ENCODE measurements around the gene CIRBP.

The CIRBP gene

DNA sequence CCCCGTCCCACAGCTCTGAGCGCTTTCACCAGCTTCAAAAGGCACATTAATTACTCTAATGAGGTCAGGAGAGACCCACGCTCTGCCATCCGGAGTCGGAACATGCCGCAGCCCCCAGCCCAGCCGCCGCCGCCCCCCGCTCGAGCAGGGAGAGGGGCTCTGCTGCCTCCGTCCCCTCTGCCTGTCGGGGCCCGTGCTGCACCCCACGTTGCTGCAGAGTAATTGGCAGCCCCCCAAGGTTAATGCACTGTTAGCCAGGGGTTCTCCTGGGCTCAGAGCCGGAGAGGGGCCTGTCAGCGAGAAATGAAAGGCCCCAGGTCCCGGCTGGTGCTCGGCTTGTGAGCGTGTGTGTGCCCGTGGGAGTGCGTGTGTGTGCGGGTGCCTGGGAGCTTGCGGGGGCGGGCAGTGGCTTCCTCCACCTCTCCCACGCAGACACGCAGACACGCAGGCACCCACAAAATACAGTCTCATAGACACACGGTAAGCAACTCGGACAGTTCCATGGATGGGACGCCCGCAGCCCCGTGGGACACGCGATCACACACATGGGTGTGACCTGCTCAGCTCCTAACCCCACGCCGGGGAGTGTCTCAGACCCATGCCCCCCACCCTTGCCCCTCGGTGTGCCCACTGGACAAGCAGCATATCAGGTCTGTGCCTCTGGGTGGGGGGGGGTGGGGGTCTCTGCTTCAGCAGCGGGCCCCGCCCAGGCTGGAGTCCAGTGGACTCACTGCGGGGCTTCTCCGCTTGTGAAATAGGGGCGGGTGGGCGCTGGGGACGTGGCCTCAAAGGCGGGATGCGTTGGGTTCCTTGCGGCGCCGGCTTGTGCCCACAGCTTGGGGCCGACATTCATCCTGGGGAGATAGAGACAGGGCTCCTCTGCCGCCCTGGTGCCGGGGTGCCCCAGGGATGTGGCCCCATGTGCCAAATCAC lies 11.8 kb downstream of the CIRBP start:
- no peak for DNase-seq (ENCODE audit: low spot score)

DNA sequence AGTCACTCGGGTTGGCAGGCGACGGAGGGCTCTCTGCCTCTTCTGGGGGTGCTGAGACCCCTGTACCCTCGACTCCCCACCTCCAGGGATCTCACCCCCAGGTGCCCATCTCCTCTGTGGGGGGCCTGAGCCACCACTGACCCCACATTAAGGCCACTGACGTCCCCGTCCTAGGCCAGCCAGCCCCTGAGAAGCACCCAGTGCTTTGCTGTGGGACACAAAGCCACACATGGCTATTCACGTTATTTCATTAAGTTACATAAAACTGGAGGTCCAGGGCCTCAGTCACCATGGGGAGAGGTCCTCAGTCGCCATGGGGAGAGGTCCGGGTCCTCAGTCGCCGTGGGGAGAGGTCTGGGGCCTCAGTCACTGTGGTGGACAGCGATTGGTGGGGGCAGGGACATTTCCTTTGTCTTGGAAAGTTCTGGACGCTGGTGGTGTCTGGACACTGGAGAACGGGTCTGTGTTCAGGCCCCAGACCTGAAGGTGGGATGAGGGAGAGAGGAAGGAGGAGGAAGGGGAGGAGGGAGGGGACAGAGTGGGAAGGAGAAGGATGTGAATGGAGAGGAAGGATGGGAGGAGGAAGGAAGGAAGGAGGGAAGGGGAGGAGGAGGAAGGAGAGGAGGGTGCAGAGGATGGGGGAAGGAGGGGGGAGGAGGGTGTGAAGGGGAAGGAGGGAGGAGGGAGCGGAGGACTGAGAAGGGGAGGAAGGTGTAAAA lies 12.6 kb downstream of the CIRBP start:
- DNase-seq (ENCODE audit: low spot score), result no peak

DNA sequence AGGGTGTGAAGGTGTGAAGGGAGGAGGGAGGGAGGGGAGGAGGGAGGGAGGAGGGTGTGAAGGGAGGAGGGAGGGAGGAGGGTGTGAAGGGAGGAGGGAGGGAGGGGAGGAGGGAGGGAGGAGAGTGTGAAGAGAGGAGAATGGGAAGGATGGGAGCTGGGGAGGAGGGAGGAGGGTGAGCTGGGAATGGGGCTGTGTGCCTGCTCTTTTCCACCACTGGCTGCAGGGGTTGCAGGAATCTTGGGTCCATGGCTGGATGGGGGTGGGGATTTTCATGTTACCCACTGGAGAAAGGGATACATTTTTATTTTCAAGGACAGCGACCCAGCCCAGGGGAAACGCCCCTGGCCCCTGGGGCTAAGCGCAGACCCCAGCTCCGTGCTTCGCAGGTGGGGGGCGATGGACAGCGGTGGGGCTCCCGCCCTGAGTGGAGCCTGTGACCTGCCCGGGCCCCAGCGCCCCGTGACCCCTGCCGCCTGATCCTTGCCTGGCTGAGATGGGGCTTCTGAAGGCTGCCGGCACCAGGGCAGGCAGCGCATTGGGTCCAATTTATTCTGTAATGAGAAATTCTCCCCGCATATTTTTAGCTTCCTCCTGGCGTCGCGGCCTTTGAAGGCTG lies 13.6 kb downstream of the CIRBP start:
- DNase-seq (ENCODE audit: low spot score), result no peak

DNA sequence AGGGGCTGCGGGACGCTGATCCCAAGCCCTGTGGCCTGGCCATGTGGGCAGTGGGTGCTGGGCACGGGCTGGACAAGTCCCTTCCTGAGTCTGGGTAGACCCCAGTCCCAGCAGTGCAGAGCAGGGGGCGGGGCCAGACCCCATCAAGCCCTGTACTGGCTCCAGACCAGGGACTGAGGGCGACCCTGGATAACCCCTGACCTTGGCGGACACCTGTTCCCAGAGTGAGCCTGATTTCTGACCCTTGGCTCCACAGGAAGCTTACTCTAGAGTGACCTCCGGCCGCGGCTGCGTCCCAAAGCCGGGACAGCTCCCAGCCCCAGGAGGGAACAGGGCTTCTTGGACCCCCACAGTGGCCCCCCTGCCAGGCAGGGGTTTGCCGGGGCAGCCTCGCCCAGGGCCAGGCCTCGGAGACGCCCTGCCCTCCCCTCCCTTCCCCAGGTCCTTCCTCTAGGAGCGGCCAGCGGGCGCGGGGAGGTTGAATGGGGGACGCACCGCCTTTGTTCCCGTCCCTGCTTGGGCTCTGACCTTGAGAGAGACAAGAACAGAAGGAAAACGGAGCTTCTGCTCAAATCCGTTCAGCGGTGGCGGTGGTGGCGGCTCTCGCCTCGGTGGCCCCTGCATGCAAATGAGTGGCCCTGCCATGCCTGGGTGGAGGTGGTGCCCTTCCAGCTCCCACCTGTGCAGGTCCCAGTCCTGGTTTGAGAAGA lies 14.2 kb downstream of the CIRBP start:
- no peak for DNase-seq (ENCODE audit: low spot score)

DNA sequence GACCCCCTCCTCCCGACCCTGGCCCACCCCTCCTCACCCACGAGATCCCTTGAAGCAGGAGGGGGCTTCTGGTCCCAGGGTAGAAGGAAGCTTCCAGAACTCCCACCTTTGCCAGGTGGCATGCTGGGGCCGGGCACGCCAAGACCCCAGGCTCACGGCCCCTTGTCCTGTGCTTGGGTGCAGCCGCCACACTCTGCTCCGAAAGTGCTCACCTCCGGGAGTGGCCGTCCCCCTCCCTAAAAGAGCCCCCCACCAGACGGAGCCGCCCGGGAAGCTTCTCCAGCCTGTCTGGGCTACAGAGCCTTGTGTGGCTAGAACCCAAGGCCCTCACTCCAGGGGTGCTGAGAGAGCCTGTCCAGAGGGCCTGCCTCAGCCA lies 14.8 kb downstream of the CIRBP start:
- no peak for DNase-seq (ENCODE audit: low spot score)

DNA sequence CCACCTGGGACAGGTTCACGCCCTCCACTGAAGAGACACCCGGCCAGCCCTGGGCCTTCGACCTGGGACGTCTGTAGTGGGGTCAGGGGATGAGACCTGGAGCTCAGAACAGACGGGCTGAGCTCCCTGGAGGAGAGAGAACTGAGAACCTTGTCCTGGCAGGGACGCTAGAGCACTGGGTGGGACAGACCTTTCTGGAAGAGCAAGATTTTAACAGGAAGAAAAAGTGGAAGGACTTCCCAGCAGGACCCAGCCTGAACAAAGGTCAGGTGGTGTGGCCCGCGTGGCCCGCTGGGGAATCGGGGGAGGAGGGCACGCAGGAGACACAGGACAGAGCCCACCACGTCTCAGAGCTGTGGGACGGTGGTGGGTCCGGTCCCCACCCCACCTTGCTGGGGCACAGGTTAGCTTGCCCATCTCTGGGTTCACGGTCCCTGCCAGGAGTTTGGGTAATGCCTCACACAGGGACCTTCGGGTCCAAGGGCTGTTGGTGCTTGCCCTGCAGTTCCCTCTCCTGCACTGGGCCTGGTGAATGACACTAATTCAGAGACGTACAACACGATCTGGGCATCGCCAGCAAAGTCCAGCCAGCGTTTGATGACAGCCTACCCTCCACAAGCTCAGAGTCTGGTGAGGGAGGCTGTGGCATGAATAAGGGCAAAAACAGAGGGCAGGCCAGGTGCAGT lies 15.3 kb downstream of the CIRBP start:
- no peak for DNase-seq (ENCODE audit: low spot score)

DNA sequence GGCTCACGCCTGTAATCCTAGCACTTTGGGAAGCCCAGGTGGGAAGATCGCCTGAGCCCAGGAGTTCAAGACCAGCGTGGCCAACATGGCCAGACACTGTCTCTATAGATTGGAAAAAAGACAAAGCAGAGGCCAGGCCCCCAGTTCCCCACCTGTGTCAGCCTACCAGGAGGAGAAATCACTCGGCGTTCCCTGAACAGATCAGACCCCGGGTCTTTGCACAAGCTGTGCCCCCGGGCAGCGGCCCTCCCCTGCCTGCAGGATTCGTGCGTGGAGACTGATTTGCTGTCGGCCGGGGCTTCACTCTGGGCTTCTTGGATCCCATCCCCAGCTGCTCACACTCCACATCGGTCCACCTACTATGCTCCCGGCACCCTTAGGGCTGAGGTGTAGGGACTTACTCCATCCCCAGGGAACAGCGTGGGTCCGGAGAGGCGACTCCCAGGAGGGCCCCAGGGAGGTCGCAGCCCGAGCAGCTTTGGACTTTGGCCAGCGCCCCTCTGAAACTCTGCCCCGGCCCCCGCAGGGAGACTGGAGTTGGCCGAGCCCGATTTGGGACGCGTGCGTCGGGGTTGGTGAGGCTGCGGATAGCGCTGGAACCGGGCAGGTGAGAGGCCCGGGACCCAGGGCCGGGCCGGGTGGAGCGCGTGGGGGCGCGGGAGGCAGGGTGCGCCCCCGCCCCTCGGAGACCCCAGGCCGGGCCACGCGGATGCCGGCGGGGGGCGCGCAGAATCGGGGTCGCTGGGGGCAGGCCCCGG lies 16.0 kb downstream of the CIRBP start:
- DNase-seq (ENCODE audit: low spot score), result no peak

DNA sequence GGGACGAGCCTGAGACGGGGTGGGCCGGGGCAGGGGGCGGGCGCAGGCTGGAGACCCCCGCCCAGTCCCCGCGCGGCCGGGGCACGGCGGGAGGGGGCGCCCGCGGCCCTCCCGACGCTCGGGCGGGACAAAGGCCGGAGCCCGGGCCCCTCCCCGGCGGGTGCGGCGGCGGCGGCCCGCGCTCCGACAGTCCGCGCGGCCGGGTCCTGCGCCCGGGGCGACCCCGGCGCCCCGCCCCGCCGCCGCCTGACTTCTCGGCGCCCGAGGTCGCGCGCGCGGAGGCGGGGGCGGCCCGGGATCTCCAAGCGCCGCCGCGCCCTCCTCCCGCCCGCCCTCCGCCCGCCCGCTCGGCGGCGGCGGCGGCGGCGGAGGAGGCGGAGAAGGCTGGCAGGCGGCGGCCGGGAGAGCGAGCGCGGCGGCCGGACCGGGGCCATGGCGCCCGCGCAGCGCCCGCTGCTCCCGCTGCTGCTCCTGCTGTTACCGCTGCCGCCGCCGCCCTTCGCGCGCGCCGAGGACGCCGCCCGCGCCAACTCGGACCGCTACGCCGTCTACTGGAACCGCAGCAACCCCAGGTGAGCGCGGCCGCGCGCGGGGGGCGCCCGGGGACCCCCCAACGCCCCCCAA lies 16.7 kb downstream of the CIRBP start, which contains the start of gene EFNA2:
Gene EFNA2, plus strand, starts transcription at position 137 of the 624 bp plus-strand sequence. Its CDS starts 296 bp downstream, at position 433.
- DNase-seq (ENCODE audit: low spot score), result no peak

DNA sequence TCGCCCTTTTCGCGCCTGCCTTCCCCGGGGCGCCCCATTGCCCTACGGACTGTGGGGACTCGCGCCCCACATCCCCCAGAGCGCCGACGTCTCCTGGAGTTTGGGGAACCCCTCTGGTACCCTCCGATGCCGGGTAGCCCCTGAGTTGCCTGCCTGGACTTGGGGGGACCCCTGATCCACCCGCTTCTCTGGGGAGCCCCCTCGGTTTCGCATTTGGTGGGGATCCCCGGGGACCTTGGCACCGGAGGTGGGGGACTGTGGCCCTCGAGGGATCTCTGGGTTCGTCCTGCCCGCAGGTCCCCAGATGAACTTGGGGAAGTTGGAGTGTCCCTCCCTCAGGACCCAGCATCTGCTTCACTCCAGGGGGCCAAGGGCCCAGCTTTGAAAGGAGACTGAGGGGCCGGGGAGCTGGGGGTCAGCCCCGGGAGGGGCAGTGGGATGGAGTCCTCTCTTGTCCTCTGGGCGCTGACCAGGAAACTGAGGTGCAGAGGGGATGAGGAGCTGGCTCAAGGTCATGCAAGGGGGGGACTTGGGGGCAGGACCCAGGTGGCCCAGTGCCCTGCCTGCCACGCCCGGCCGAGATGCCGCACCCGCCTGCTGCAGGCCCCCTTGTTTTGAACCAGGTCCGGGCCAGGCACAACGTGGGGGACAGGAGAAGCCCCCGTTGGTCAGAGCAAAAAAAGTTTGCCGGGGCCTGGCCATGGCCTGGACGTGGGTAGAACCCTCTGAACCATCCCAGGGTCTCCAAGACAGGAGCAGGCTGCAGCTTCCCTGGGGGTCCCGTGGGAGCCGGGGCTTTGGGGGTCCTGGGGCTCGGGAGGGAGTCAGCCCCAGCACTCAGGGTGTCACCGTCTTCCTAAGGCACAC lies 17.6 kb downstream of the CIRBP start:
- no peak for DNase-seq (ENCODE audit: low spot score)

DNA sequence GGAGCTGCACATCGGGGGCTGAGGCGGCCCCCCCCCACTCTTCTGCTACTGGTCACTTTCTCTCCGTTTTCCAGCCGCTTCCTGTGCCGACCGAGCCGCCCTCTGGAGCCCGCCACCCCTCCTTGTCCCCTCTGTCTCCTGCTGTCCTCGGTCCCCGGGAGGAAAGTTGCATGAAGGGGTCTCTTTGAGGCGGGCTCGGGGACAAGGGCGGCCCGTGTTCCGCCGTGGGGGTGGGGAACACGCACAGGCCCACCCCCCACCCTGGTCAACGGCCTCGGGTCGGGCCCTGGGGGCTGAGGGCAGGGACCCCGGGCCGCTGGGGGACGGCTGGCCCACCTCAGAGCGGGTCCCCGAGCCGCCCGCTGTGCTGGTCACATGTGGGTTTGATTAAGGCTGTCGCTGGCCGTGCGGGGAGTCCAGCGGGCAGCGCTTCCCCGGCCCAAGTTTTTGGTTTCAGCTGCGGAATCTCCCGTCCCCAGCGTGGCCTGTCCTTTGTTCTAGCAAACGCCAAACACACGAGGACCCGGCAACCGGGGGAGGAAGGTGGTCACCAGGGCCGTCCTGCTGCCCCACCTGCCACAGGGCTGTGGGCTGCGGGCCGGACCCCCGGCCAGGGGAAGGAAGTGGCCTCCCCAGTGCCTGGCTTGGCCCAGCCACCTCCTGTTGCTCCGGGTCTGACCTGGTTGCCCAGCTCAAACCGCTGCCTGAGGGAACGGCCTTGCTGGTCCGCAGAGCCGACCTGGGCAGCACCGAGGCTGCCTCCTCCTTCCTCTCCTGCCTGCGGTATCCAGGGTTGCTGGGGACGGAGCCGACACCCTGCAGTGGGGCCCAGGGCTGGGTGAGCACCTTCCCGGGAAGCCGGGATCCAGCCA lies 18.5 kb downstream of the CIRBP start:
- DNase-seq (ENCODE audit: low spot score), result no peak

DNA sequence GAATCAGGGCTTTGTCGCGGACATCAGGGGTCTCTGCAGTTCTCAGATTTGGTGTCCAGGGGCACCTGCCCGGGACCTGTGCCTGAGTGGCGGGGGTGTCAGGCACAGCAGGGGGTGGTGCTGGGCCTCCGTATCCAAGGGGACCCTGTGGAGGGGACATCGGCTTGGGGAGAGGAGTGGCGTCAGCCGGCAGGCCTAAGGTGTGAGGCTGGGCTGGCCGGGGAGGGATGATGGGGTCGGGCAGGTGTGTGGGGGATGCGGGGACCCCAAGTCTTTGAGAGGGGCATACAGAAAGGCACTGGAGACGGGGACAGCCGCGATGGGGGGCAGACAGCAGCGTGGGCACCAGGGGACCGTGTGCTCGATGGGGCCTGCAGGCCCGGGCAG lies 19.1 kb downstream of the CIRBP start:
- DNase-seq (ENCODE audit: low spot score), result no peak

DNA sequence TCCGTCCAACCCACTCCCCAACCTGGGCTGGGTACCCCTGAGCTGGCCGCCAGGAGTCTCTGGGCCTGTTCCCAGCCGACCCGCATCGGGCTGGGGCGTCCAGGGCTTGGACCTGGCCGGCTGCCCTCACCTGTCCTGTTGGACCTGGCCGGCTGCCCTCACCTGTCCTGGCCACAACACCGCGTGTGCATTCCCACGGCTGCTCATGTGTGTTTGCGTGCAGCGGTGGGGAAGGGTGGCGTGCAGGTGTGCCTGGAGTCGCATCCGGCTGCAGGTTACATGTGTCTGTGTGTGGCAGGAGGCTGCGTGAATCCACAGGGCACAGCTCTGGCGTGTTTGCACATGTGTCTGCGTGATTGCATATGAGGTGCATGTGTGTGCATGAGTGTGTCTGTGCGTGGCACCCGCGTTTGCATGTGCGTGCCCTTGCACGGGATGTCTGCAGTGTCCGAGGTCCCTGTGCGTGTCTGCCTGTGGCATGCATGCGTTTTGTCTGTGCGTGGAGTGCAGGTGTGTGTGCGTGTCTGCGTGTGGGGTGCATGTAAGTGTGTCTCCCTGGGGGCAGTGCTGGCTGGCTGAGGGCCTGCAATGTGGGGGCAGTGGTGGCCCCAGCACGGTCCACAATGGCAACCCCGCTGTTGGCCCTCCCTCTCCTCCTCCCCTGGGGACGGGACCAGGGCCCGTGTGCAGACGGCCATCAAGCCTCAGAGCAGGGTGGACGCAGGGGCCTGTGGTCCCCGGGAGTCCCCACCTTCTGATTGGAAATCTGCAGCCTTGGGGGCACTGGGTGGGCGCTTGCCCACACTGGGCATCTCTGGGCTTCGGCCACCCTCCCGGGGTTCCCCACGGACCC lies 19.9 kb downstream of the CIRBP start:
- no peak for DNase-seq (ENCODE audit: low spot score)

DNA sequence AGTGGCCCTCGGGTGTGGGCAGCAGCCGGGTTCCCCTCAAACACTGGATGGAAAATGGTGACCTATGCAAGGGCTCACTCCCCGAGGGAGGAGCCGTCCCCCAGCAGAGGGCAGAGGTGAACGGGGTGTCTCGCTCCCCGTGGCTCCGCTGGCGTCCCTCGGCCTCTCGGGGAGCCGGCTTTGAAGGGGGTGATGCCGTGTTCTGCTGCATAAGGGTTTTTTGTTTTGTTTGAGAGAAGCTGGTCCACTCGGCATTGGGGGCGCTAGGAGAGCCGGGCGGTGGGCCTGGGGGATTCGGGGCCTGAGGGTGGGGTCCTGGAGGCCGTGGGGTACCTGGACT lies 20.5 kb downstream of the CIRBP start:
- no peak for DNase-seq (ENCODE audit: low spot score)

DNA sequence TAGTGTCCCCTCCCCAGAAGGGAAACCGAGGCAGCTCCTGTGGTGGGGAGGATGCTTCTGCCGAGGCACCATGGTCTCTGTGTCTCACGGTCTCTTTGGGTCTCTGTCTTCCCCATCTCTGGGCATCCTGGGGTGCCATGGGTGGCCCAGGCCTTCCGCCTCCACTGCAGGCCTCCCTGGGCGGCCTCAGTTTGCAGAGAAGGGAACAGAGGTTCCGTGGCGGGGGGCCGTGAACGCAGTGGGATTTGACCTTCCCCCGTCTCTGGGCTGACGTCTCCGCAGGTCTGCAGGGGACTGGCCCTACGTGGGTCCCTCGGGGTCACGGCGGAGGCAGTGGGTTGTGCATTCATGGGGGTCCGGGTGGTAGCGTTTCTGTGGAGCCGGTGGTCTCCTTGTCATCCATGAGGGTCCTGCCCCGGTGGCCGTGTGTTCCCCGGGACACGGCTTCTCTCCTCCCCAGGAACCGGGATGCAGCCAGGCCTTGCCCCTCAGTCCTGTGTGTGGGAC lies 21.1 kb downstream of the CIRBP start:
- DNase-seq (ENCODE audit: low spot score), result no peak

DNA sequence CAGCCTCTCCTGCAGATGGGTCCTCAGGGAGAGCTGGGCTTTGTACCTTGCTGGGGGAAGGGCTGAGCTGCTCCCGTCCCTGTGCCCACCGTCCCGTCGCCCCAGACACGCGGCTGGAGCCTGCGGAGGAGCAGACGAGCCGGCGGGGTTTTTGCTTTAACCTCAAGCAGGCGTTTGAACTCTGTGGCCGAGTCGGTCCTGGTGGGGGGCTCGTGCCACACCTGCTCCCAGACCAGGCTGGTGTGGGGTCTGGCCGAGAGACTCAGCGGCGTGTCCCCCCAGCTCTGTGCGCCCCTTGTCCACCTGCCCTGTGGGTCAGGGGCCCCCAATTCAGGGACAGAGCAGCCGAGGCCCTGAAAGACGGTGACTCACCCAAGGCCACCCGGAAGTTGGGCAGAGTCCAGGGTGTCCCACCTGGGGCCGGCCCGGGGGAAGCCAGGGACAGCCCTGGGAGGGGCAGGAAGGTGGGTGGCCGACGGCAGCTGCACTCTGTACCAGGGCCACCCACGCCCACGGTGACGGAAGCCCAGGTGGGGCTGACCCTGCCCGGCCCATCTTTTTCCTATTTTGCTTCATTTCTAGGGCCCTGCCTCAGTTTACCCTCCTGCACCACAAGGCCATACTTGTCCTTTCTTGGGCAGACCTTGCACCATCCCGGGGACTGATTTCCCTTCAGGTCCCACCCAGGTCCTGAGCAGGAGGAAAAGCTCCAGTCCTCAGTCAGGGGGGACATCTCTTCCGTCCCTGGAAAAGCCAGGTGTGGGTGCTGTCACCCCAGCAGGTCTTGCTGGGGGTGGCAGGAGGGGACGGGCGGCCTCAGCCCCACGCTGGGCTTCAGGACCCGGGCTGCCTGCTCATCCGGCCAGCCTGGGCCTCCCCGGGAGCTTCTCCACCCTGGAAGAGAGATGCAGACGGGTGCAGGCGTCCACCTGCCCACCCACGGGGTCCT lies 21.8 kb downstream of the CIRBP start:
- no peak for DNase-seq (ENCODE audit: low spot score)

DNA sequence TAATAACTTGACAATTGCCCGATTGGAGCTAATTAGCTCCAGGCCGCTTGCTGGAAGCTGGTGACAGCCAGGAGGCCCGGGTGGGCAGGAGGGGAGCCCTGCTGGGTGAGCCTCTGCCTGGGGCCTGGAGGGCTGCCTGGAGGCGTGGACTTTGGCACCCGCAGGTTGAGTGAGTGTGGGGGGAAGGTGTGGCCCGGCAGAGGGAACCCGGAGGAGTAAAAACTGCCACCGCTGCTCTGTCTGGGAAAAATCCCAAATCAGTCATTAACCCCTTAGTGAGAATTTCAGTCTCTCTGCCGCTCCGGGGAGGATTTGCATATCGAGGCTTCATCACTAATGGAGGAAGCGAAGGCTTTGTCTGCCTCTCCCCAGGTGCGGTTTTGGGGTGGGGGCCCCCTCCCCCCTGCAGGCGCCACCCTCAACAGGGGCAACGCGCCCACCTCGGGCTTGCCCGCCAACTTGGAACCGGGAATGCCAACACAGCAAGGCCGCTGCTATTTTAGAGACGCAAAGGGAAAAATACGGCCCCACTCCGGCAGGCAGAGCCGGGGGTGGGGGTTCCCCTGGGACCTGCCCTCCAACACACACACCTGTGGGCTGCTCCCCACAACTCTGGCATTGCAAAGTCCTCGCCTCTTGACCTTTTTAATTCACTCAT lies 22.8 kb downstream of the CIRBP start:
- no peak for DNase-seq (ENCODE audit: low spot score)

Measured in globus pallidus (tissue), 1 donor.